Lower leg skin (tissue), 4 donors: Measurements from ENCODE around the gene OST4. TPM values are rescaled to one million over a fixed set of nuclear protein-coding genes. Genes with fewer than 3 reads are reported as not detected.

Experiments used
- DNase-seq, 2 donors: peaks; one replicate each; pipeline ENCODE4 v3.0.0-alpha.2; 2019; ENCODE audit warnings: low spot score in 2 of 2
- H3K4me3 ChIP-seq: fragments of 200-600 bp; sonication (generic); 2 replicates; pipeline ENCODE4 v1.5.1; 2017; ENCODE audit warnings: mild to moderate bottlenecking, low read depth; ENCODE audit not compliant: poor library complexity, severe bottlenecking
- CTCF ChIP-seq, 3 donors: fragments of 450-650 bp; IDR thresholded peaks; one replicate each; pipeline ENCODE4 v1.5.1; 2016; ENCODE audit warnings: antibody characterized with exemption in 3 of 3, mild to moderate bottlenecking in 3 of 3, moderate library complexity in 2 of 3
- POLR2A ChIP-seq, 2 donors: fragments of 450-650 bp; IDR thresholded peaks; one replicate each; pipeline ENCODE4 v1.6.1; 2016 to 2017; ENCODE audit warnings: antibody characterized with exemption in 2 of 2, mild to moderate bottlenecking in 1 of 2, moderate library complexity in 1 of 2
- WGBS, 2 donors: methylation state at CpG; one replicate each; pipeline ENCODE4 v1.1.5; 2018; 5-methylcytosine and 5-hydroxymethylcytosine counted together
- intact Hi-C: fragments of 100-400 bp; cut with DNase I; formaldehyde crosslinking; loops from one replicate; pipeline ENCODE4 v1.15.0; 2023; ENCODE audit warnings: low total_unique reads
- total RNA-seq, 4 donors: library from RNA; depleted of rRNA; stranded (reverse); fragments of >200 nt; gene quantifications; one replicate each; pipeline ENCODE4 v1.1.0, GENCODE V29; 2016

Gene OST4
- total RNA-seq, 4 donors from 2014 or later, result 144 to 236 (median 195) TPM

DNA sequence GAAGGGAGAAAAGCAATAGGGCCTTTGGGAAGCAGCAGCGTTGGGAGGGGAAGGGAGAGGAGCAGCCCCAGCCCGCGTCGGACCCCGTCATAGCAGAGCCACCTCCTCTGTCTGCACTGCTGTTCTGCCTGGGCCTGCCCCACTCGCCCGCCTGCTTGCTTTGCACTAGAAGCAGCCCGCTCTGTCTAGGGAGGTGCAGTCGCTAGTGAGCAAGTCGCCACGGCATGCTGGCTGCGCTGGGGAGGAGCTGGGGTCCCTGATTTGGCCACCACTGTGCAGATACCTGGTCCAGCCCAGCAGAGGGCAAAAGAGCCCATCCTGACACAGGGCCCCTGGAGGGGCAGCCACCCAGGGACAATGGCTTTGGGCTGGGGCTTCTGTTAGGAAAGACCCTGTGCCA is 46.6 kb downstream of the OST4 start:
- intact Hi-C loops, result no loop called here
- WGBS, 2 donors, result 86 to 90% methylated on average over 12 of the region's 12 CpGs
- DNase-seq, result no peak
- H3K4me3 ChIP-seq, result no peak overlapping the region
- TF ChIP-seq CTCF (IDR thresholded peaks at IDR 0.05), result no peak
- TF ChIP-seq POLR2A (IDR thresholded peaks at IDR 0.05), result no peak

DNA sequence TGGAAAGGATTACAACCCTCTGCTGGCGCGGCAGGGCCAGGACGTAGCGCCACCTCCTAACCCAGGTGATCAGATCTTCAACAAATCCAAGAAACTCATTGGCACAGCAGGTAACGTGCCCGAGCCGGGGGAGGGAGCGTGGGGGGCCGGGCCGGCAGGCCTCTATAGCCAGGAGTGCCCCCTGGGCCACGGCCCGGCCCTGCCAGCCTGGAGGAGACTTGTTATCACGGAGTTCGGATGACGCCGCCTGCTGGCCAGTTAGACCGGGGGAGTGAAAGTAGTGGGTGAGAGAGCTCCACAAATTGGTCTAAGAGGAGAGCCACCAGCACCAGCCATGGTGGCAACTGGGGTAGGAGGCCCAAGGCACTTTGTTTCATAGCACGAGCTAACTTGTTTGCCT is 47.3 kb downstream of the OST4 start:
- intact Hi-C loops, result no loop called here
- DNase-seq, result no peak
- H3K4me3 ChIP-seq, result no peak overlapping the region
- 87 to 88% methylated on average over 18 of the region's 18 CpGs for WGBS, 2 donors
- TF ChIP-seq POLR2A (IDR thresholded peaks at IDR 0.05), result no peak
- no peak for TF ChIP-seq CTCF (IDR thresholded peaks at IDR 0.05)

- intact Hi-C loops, result no loop called here
- WGBS, 2 donors, result 93 to 96% methylated on average over 7 of the region's 7 CpGs
- no peak for DNase-seq
- no peak overlapping the region for H3K4me3 ChIP-seq
- TF ChIP-seq CTCF (IDR thresholded peaks at IDR 0.05) (no peak), POLR2A (IDR thresholded peaks at IDR 0.05) (no peak)
Measured at GRCh38 chr2:27023740-27024139, 47.7 kb downstream of the OST4 start.

- TF ChIP-seq CTCF (IDR thresholded peaks at IDR 0.05) (no peak), POLR2A (IDR thresholded peaks at IDR 0.05) (no peak)
- no peak for DNase-seq
- H3K4me3 ChIP-seq, result no peak overlapping the region
- WGBS, 2 donors, result 50 to 53% methylated on average over 11 of the region's 11 CpGs
- intact Hi-C loops, result no loop called here
Measured at GRCh38 chr2:27021253-27022049, 50.0 kb downstream of the OST4 start.

Other genes with a start within 250 kb of the OST4 start
- gene DPYSL5, start 223.5 kb downstream of the OST4 start, total RNA-seq, result not detected
- gene MAPRE3, start 101.0 kb downstream of the OST4 start, total RNA-seq, result 10 to 100 TPM; 23.8 to 63.6 (median 35.7) TPM
- gene TMEM214, start 38.7 kb downstream of the OST4 start, total RNA-seq, result 10 to 100 TPM; 30.3 to 43.9 (median 32.0) TPM
- 10 to 100 TPM in 3 of 4 donors, 1 to 10 TPM in 1; 9.4 to 17.0 (median 16.4) TPM for gene AGBL5, start 20.0 kb downstream of the OST4 start, total RNA-seq
- gene EMILIN1, start 7.0 kb upstream of the OST4 start, total RNA-seq, result 10 to 100 TPM in 1 of 4 donors, 1 to 10 TPM in 3; 3.6 to 17.9 (median 7.9) TPM
- gene KHK, start 15.1 kb upstream of the OST4 start, total RNA-seq, result 10 to 100 TPM in 1 of 4 donors, 1 to 10 TPM in 3; 2.5 to 10.4 (median 3.3) TPM
- 1 to 10 TPM in 1 of 4 donors, under 1 TPM in 3; 0.34 to 2.1 (median 0.48) TPM for gene CGREF1, start 47.5 kb upstream of the OST4 start, total RNA-seq
- gene ABHD1, start 52.2 kb upstream of the OST4 start, total RNA-seq, result under 1 TPM in 2 of 4 donors, not detected in 2; 0.57 to 0.94 TPM
- 10 to 100 TPM; 41.2 to 76.5 (median 53.5) TPM for gene PREB, start 63.0 kb upstream of the OST4 start, total RNA-seq
- not detected for gene PRR30, start 67.8 kb upstream of the OST4 start, total RNA-seq
- not detected for gene TCF23, start 77.3 kb upstream of the OST4 start, total RNA-seq
- gene ATRAID, start 140.4 kb upstream of the OST4 start, total RNA-seq, result 100 to 1,000 TPM; 107 to 121 (median 114) TPM
- 10 to 100 TPM; 11.6 to 24.6 (median 17.0) TPM for gene SLC5A6, start 140.6 kb upstream of the OST4 start, total RNA-seq
- gene CAD, start 145.7 kb upstream of the OST4 start, total RNA-seq, result 10 to 100 TPM in 3 of 4 donors, 1 to 10 TPM in 1; 9.0 to 28.8 (median 17.4) TPM
- gene SLC30A3, start 191.4 kb upstream of the OST4 start, total RNA-seq, result under 1 TPM in 1 of 4 donors, not detected in 3; 0.15 TPM
- not detected for gene DNAJC5G, start 203.8 kb upstream of the OST4 start, total RNA-seq
- gene TRIM54, start 210.8 kb upstream of the OST4 start, total RNA-seq, result not detected
- gene UCN, start 236.8 kb upstream of the OST4 start, total RNA-seq, result 1 to 10 TPM in 2 of 4 donors, under 1 TPM in 1, not detected in 1; 0.84 to 8.8 (median 1.3) TPM